ENCODE results near the gene POU5F2. TPM values are rescaled to one million over a fixed set of nuclear protein-coding genes. Genes with fewer than 3 reads are reported as not detected.

Gene POU5F2, protein sequence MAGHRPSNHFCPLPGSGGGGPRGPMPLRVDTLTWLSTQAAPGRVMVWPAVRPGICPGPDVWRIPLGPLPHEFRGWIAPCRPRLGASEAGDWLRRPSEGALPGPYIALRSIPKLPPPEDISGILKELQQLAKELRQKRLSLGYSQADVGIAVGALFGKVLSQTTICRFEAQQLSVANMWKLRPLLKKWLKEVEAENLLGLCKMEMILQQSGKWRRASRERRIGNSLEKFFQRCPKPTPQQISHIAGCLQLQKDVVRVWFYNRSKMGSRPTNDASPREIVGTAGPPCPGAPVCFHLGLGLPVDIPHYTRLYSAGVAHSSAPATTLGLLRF
- total RNA-seq, result 0.53 and 0.64 TPM in 2 replicates

DNA sequence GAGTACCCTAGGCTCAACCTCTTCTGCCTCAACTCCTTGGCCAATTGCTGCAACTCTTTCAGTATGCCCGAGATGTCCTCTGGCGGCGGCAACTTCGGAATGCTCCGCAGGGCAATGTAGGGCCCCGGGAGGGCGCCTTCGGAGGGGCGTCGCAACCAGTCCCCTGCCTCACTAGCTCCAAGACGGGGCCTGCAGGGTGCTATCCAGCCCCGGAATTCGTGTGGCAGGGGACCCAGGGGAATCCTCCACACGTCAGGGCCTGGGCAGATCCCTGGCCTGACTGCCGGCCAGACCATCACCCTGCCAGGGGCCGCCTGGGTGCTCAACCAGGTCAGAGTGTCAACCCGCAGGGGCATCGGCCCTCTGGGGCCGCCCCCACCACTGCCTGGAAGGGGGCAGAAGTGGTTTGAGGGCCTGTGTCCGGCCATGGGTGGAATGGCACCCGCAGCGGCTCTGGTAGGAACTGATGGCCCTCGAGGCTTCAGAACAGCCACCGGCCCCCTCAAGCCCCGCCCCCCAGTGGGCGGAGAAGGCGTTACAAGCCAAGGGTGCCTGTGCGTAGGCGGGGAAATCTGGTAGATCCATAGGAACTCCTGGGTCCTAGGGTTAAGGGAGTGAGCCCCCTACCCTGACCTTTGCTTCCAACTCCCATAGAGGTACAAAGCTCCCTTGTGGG, at the start of gene POU5F2:
Gene POU5F2, minus strand, starts transcription at position 465 of the 676 bp plus-strand sequence. Its CDS starts 37 bp downstream, at position 428.
- no peaks in the 10 kb centered on the region for H3K36me3 ChIP-seq (ENCODE audit: control insufficient read depth, insufficient read depth, low read length)
- DNase-seq (ENCODE audit: low read depth) (no peak), FAIRE-seq (no peak)
- TF ChIP-seq, protein P1, sequence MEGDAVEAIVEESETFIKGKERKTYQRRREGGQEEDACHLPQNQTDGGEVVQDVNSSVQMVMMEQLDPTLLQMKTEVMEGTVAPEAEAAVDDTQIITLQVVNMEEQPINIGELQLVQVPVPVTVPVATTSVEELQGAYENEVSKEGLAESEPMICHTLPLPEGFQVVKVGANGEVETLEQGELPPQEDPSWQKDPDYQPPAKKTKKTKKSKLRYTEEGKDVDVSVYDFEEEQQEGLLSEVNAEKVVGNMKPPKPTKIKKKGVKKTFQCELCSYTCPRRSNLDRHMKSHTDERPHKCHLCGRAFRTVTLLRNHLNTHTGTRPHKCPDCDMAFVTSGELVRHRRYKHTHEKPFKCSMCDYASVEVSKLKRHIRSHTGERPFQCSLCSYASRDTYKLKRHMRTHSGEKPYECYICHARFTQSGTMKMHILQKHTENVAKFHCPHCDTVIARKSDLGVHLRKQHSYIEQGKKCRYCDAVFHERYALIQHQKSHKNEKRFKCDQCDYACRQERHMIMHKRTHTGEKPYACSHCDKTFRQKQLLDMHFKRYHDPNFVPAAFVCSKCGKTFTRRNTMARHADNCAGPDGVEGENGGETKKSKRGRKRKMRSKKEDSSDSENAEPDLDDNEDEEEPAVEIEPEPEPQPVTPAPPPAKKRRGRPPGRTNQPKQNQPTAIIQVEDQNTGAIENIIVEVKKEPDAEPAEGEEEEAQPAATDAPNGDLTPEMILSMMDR (IDR thresholded peaks at IDR 0.05; ENCODE audit: insufficient read depth, low read length, severe bottlenecking), result no peak
- no peak within 1 kb of the TSS for H3K4me3 ChIP-seq (ENCODE audit: low read depth, low read length)
- H3K27me3 ChIP-seq (ENCODE audit: control insufficient read depth, insufficient read depth, low read length), result no peaks in the 10 kb centered on the region

DNA sequence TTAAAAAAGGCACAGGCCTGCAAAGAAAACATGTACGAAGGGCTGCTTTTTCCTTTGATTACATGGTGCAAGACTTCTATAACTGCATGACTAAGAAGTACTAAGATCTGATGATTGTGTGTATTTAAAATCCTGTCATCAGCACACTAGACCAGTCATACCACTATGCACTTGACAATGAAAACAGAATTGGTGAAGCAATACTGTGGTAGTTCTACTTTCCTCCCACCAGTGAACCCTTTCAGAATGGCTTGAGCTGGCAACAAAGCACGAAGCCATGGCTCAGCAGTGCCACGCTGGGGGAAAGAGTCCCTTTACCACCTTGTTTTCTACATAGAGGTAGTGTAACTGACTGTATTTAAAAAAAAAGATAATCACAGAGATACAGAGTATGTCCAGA, 49.0 kb upstream of the POU5F2 start:
- DNase-seq (ENCODE audit: low read depth) (peak; percentile 88), FAIRE-seq (peak; percentile 55)
- no peak overlapping the region for H3K4me3 ChIP-seq (ENCODE audit: low read depth, low read length)
- no peaks in the 10 kb centered on the region for H3K36me3 ChIP-seq (ENCODE audit: control insufficient read depth, insufficient read depth, low read length)
- no peaks in the 10 kb centered on the region for H3K27me3 ChIP-seq (ENCODE audit: control insufficient read depth, insufficient read depth, low read length)
- TF ChIP-seq, protein P1 (IDR thresholded peaks at IDR 0.05; ENCODE audit: insufficient read depth, low read length, severe bottlenecking), result no peak

DNA sequence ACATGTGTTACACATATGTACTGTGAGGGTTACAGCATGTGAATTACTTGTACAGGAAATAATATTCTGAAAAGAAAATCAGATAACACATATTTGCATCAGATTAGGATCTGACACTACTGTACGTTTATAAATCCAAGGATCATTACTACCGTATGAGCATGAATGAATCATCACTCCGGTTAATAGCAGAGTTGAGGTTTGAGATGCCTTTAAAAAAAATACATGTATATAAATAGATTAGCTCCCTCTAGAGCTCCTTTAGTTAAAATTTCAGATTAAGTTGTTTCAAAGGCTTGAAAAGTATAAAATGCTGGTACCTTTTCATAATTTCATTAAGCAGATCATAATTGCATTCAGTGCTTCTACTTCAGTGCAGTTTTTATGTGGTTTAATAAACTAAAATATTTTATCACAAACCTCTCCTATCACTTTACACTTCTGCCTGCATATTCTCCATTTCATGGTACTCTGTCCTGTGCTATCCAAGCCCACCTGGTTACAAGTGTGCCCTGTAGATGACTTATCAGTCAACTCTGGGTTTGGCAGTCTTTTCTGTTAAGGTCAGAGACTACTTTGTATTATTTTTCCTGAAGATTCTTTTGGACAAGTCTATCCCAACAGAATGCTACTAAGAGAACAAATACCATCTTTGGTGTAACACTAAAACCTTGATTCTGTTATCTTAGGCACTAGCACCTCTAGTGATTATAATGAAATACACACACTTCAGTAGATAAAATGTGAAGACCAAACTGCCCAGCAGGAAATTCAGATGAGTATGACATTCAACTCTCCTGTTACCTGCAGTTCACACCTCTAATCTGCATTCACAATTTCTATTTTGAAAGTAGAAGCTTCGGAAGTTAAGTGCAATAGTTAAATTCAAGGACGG, 48.0 kb upstream of the POU5F2 start:
- Histone ChIP-seq H3K27me3 (ENCODE audit: control insufficient read depth, insufficient read depth, low read length) (no peaks in the 10 kb centered on the region), H3K36me3 (ENCODE audit: control insufficient read depth, insufficient read depth, low read length) (no peaks in the 10 kb centered on the region), H3K4me3 (ENCODE audit: low read depth, low read length) (no peak overlapping the region)
- FAIRE-seq, result no peak
- peak; percentile 80 for DNase-seq (ENCODE audit: low read depth)
- TF ChIP-seq, protein P1 (IDR thresholded peaks at IDR 0.05; ENCODE audit: insufficient read depth, low read length, severe bottlenecking), result no peak

DNA sequence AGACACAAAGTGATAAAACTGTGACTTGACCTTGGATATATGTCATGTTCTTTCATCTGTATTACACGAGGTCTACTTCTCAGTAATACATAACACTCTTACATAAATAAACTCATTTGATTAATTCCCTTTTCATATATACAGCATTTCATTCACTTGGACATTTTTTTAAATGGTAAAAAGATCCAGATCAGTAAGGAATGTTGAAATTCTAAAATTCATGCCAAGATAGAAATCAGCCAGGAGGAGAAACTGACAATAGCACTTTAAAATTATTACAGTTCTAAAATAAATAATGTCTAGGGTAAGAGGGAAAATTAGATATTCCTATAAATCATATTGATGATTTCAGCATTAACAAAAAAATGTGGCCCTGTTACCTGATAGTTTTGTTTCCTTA, 46.2 kb upstream of the POU5F2 start:
- Histone ChIP-seq H3K27me3 (ENCODE audit: control insufficient read depth, insufficient read depth, low read length) (no peaks in the 10 kb centered on the region), H3K4me3 (ENCODE audit: low read depth, low read length) (no peak overlapping the region), H3K36me3 (ENCODE audit: control insufficient read depth, insufficient read depth, low read length) (no peaks in the 10 kb centered on the region)
- FAIRE-seq (no peak), DNase-seq (ENCODE audit: low read depth) (no peak)
- TF ChIP-seq, protein P1 (IDR thresholded peaks at IDR 0.05; ENCODE audit: insufficient read depth, low read length, severe bottlenecking), result no peak

DNA sequence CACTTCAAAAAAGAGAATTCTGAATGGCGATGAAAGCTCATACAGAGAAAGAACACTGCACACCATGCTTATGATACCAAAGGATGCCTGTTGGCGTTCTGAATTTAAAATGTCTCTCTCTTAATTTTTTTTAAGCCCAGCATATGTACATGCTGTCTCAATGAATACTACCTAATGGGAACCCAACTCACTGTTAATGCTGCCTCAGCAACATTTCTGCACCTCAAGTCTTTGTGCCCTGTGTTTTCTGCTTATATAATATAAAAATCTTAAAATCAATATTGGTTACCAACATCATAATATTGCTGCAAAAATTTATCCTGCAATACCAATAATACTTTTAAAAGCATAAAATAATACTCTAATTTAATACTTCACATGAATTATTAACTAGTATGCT, 44.1 kb upstream of the POU5F2 start:
- DNase-seq (ENCODE audit: low read depth) (no peak), FAIRE-seq (no peak)
- Histone ChIP-seq H3K27me3 (ENCODE audit: control insufficient read depth, insufficient read depth, low read length) (no peaks in the 10 kb centered on the region), H3K36me3 (ENCODE audit: control insufficient read depth, insufficient read depth, low read length) (no peaks in the 10 kb centered on the region), H3K4me3 (ENCODE audit: low read depth, low read length) (no peak overlapping the region)
- TF ChIP-seq, protein P1 (IDR thresholded peaks at IDR 0.05; ENCODE audit: insufficient read depth, low read length, severe bottlenecking), result no peak

Measured in bronchial epithelial cell (primary cell).